Chondrocyte (in vitro differentiated cells): ENCODE data around the gene OTOF. TPM values are rescaled to one million over a fixed set of nuclear protein-coding genes. Genes with fewer than 3 reads are reported as not detected.

ENCODE experiments used
- DNase-seq: peaks from one replicate; pipeline ENCODE4 v3.0.0; 2021; ENCODE audit warnings: mixed read lengths, low spot score
- H3K27ac Mint-ChIP-seq: one replicate; pipeline ENCODE4 v1.8.0; 2021; ENCODE audit warnings: mild to moderate bottlenecking, moderate library complexity, mixed read lengths; ENCODE audit not compliant: unreplicated experiment
- H3K27me3 Mint-ChIP-seq: 2 replicates; pipeline ENCODE4 v1.8.0; 2021; ENCODE audit warnings: low read depth, mixed read lengths
- H3K36me3 Mint-ChIP-seq: 2 replicates; pipeline ENCODE4 v1.8.0; 2021; ENCODE audit warnings: low read depth, mixed read lengths
- H3K4me1 Mint-ChIP-seq: 2 replicates; pipeline ENCODE4 v1.8.0; 2021; ENCODE audit warnings: low read depth, mild to moderate bottlenecking, mixed read lengths
- H3K4me3 Mint-ChIP-seq: one replicate; pipeline ENCODE4 v1.8.0; 2021; ENCODE audit warnings: mild to moderate bottlenecking, moderate library complexity, mixed read lengths; ENCODE audit not compliant: unreplicated experiment
- H3K9me3 Mint-ChIP-seq: 2 replicates; pipeline ENCODE4 v1.8.0; 2021; ENCODE audit warnings: low read depth, mixed read lengths
- CTCF ChIP-seq: fragments of 200-600 bp; sonication (generic); IDR thresholded peaks from 2 replicates; pipeline ENCODE4 v1.5.0; 2021; ENCODE audit warnings: antibody characterized with exemption, mild to moderate bottlenecking, moderate library complexity
- total RNA-seq: library from RNA; stranded (reverse); gene quantifications from 3 replicates; pipeline ENCODE4 v1.2.1, GENCODE V29; 2021

The OTOF gene
- total RNA-seq, 1 donor from 2014 or later: not detected

GRCh38 chr2:26411419-26411818 is 66.5 kb downstream of the OTOF start:
- no peak overlapping the region for H3K4me3 Mint-ChIP-seq
- H3K9me3 Mint-ChIP-seq: no peaks in the 10 kb centered on the region
- no peaks in the 10 kb centered on the region for H3K27me3 Mint-ChIP-seq
- no peak for DNase-seq
- H3K4me1 Mint-ChIP-seq: no peaks in the 10 kb centered on the region
- no peak overlapping the region for H3K27ac Mint-ChIP-seq
- no peaks in the 10 kb centered on the region for H3K36me3 Mint-ChIP-seq
- TF ChIP-seq CTCF: no peak

GRCh38 chr2:26410764-26411243 is 67.1 kb downstream of the OTOF start:
- Mint-ChIP-seq H3K9me3 (no peaks in the 10 kb centered on the region), H3K4me1 (no peaks in the 10 kb centered on the region), H3K27ac (no peak overlapping the region), H3K27me3 (no peaks in the 10 kb centered on the region), H3K4me3 (no peak overlapping the region), H3K36me3 (no peaks in the 10 kb centered on the region)
- TF ChIP-seq CTCF: no peak
- DNase-seq: no peak

GRCh38 chr2:26409785-26410184 is 68.1 kb downstream of the OTOF start:
- TF ChIP-seq CTCF: no peak
- H3K4me1 Mint-ChIP-seq: no peaks in the 10 kb centered on the region
- H3K27me3 Mint-ChIP-seq: no peaks in the 10 kb centered on the region
- peaks cover 2% of the 10 kb centered on the region for H3K36me3 Mint-ChIP-seq
- no peak overlapping the region for H3K27ac Mint-ChIP-seq
- DNase-seq: no peak
- no peaks in the 10 kb centered on the region for H3K9me3 Mint-ChIP-seq
- no peak overlapping the region for H3K4me3 Mint-ChIP-seq

- Mint-ChIP-seq H3K27me3 (no peaks in the 10 kb centered on the region), H3K36me3 (peaks cover 2% of the 10 kb centered on the region), H3K27ac (no peak overlapping the region), H3K4me1 (no peaks in the 10 kb centered on the region), H3K9me3 (no peaks in the 10 kb centered on the region), H3K4me3 (no peak overlapping the region)
- TF ChIP-seq CTCF: no peak
- no peak for DNase-seq
These were observed 70.4 kb downstream of the OTOF start for GRCh38 chr2:26407526-26407925.

Other genes starting within 250 kb of the OTOF start
- gene HADHA, start 233.5 kb downstream of the OTOF start, total RNA-seq: 98.0 to 119 TPM (median 103 TPM) in 3 replicates
- gene HADHB, start 233.2 kb downstream of the OTOF start, total RNA-seq: 85.0 to 96.8 TPM (median 89.1 TPM) in 3 replicates
- 15.5 to 22.2 TPM (median 17.2 TPM) in 3 replicates for gene SELENOI, start 132.0 kb downstream of the OTOF start, total RNA-seq
- 0.10 to 0.85 TPM (median 0.12 TPM) in 3 replicates for gene ADGRF3, start 131.3 kb downstream of the OTOF start, total RNA-seq
- 0.17 TPM in 1 of 3 replicates, not detected in the others for gene DRC1, start 76.2 kb downstream of the OTOF start, total RNA-seq
- gene CIB4, start 163.2 kb upstream of the OTOF start, total RNA-seq: not detected in 3 replicates
- 0.77 to 2.9 TPM (median 2.8 TPM) in 3 replicates for gene KCNK3, start 214.6 kb upstream of the OTOF start, total RNA-seq